K562 (cell line): Measurements from ENCODE around the gene CNR2. TPM values are rescaled to one million over a fixed set of nuclear protein-coding genes. Genes with fewer than 3 reads are reported as not detected.

Source experiments
- ATAC-seq: fragments of 200-7000 bp; cut with Tn5 transposase; 3 replicates; pipeline ENCODE4 v1.9.1; 2020; ENCODE audit warnings: moderate library complexity
- Bru-seq: library from RNA; stranded (reverse); fragments of 400-500 nt; gene quantifications from one replicate; lab custom pipeline; 2021; lab: Mats Ljungman, UMichigan
- BruChase-seq, 2 experiments: library from RNA; stranded (reverse); fragments of 400-500 nt; gene quantifications; one replicate each; lab custom pipeline; 2021; lab: Mats Ljungman, UMichigan
- BruUV-seq: library from RNA; stranded (reverse); fragments of 400-500 nt; replicated peaks from 2 replicates; lab custom pipeline; 2021; lab: Mats Ljungman, UMichigan
- CTCF ChIA-PET: fragments of 300-600 bp; formaldehyde crosslinking; extraction: SDS; loops from one replicate; lab custom pipeline; 2021; ENCODE audit warnings: low intra/inter-chr PET ratio; lab: Yijun Ruan, JAX
- POLR2A ChIA-PET: fragments of 300-600, 350-650 bp; sonication (Branson Sonifier 250); formaldehyde crosslinking; extraction: SDS; loops from one replicate; lab custom pipeline; 2021; ENCODE audit warnings: antibody characterized with exemption, inconsistent platforms; lab: Yijun Ruan, JAX
- DNase-seq, 4 experiments: peaks; one replicate each; pipeline versions ENCODE4 v3.0.0 to v3.0.0-alpha.2; 2011 to 2018; ENCODE audit warnings: low spot score in 3 of 4, mixed read lengths in 3 of 4; ENCODE audit errors: extremely low read depth in 1 of 4
- FAIRE-seq: peaks from 2 replicates; lab custom pipeline; 2011; peaks lifted over from hg19 to GRCh38; lab: Jason Lieb, UNC
- H2AFZ ChIP-seq: 2 replicates; pipeline ENCODE4 v1.6.0; 2011; ENCODE audit warnings: low read depth, low read length, control low read depth, inconsistent platforms
- H3K27ac ChIP-seq: fragments of 200-600 bp; 3 replicates; pipeline ENCODE4 v1.8.0; 2011; ENCODE audit warnings: low read depth, mild to moderate bottlenecking, control low read depth, inconsistent platforms, low read length, moderate library complexity, mixed read lengths; ENCODE audit errors: extremely low read depth
- H3K27me3 ChIP-seq, 2 experiments: fragments of 300-600 bp in 1 of 2; 2 replicates in 1 of 2; 3 replicates in 1 of 2; pipeline versions ENCODE4 v1.6.0 to v1.8.0; 2011; ENCODE audit warnings: inconsistent platforms in 2 of 2, low read length in 2 of 2, mild to moderate bottlenecking in 1 of 2, mixed read lengths in 1 of 2, moderate library complexity in 1 of 2; ENCODE audit not compliant: control insufficient read depth in 2 of 2, insufficient read depth in 2 of 2
- H3K36me3 ChIP-seq: fragments of 300-600 bp; 3 replicates; pipeline ENCODE4 v1.8.0; 2011; ENCODE audit warnings: mild to moderate bottlenecking, low read length, inconsistent platforms; ENCODE audit not compliant: control insufficient read depth, insufficient read depth
- H3K4me1 ChIP-seq, 2 experiments: fragments of 200-600 bp in 1 of 2; replicated peaks in 1 of 2; 2 replicates in 1 of 2; 3 replicates in 1 of 2; pipeline versions ENCODE4 v1.5.1 to v1.8.0; 2011; ENCODE audit warnings: inconsistent platforms in 2 of 2, low read length in 2 of 2, mild to moderate bottlenecking in 1 of 2, mixed read lengths in 1 of 2, moderate library complexity in 1 of 2; ENCODE audit not compliant: control insufficient read depth in 2 of 2, insufficient read depth in 2 of 2
- H3K4me2 ChIP-seq: 2 replicates; pipeline ENCODE4 v1.6.1; 2011; ENCODE audit warnings: low read length, control low read depth, inconsistent platforms, mixed read lengths; ENCODE audit not compliant: insufficient read depth
- H3K4me3 ChIP-seq: fragments of 200-600 bp; sonication (generic), shearing (Covaris generic); 2 replicates; pipeline ENCODE4 v1.5.1; 2016; ENCODE audit warnings: control low read depth, inconsistent platforms
- H3K79me2 ChIP-seq: fragments of 200-600 bp; 3 replicates; pipeline ENCODE4 v1.8.0; 2011; ENCODE audit warnings: low read length, inconsistent platforms; ENCODE audit not compliant: control insufficient read depth, insufficient read depth
- H3K9ac ChIP-seq, 2 experiments: 2 replicates each; pipeline versions ENCODE4 v1.6.0 to v1.6.1; 2011; ENCODE audit warnings: low read depth in 2 of 2, low read length in 2 of 2, control low read depth in 1 of 2, inconsistent platforms in 1 of 2, mild to moderate bottlenecking in 1 of 2, mixed read lengths in 1 of 2; ENCODE audit not compliant: insufficient read depth in 1 of 2
- H3K9me1 ChIP-seq: one replicate; pipeline ENCODE4 v1.6.0; 2011; ENCODE audit warnings: inconsistent platforms, mild to moderate bottlenecking, low read length, moderate library complexity; ENCODE audit not compliant: control insufficient read depth, insufficient read depth
- H3K9me3 ChIP-seq: replicated peaks from 2 replicates; pipeline ENCODE4 v1.5.1; 2011; ENCODE audit warnings: low read depth, low read length, inconsistent platforms; ENCODE audit not compliant: control insufficient read depth, insufficient read depth
- H4K20me1 ChIP-seq: replicated peaks from 2 replicates; pipeline ENCODE4 v1.6.1; 2011; ENCODE audit warnings: low read length, inconsistent platforms, mixed read lengths; ENCODE audit not compliant: control insufficient read depth, insufficient read depth
- BCOR ChIP-seq: fragments of 450-650 bp; IDR thresholded peaks from 2 replicates; pipeline ENCODE4 v1.6.1; 2016
- KDM1A ChIP-seq, 2 experiments: fragments of 450-650 bp; IDR thresholded peaks; 2 replicates each; pipeline ENCODE4 v1.6.1; 2016; ENCODE audit warnings: mild to moderate bottlenecking in 2 of 2
- RBM25 ChIP-seq: fragments of 200-400 bp; formaldehyde crosslinking; IDR thresholded peaks from 2 replicates; pipeline ENCODE4 v1.6.1; 2018; ENCODE audit warnings: low read length, low read depth, moderate library complexity; ENCODE audit not compliant: severe bottlenecking
- SRSF1 ChIP-seq: fragments of 200-400 bp; formaldehyde crosslinking; IDR thresholded peaks from 2 replicates; pipeline ENCODE4 v1.6.1; 2017; ENCODE audit warnings: mild to moderate bottlenecking, low read depth, low read length, moderate library complexity
- WGBS: fragments of 100-300 bp; shearing (Covaris generic); methylation state at CpG from one replicate; pipeline ENCODE4 v1.1.6; 2016; ENCODE audit warnings: low coverage, mixed read lengths; ENCODE audit not compliant: insufficient coverage; ENCODE audit errors: missing lambda C conversion rate; 5-methylcytosine and 5-hydroxymethylcytosine counted together
- in situ Hi-C: fragments of 300-500 bp; cut with MboI; formaldehyde crosslinking; loops from 4 replicates; pipeline ENCODE4 v1.15.0; 2018; ENCODE audit warnings: inconsistent platforms, mixed read lengths
- intact Hi-C: fragments of 100-400 bp; cut with micrococcal nuclease; formaldehyde crosslinking; loops from 2 replicates; pipeline ENCODE4 v1.14.2; 2022
- long read RNA-seq, 3 experiments: library from polyadenylated mRNA in 2 of 3; library from RNA in 1 of 3; unstranded in 2 of 3; stranded (forward) in 1 of 3; transcript quantifications; one replicate each; pipeline ENCODE4 v2.0.0, GENCODE V29; 2019 to 2022
- polyA minus RNA-seq, 3 experiments: library from RNA; depleted of rRNA, polyadenylated mRNA; stranded (reverse); fragments of >200 nt; gene quantifications; 2 replicates each; pipeline ENCODE4 v1.2.3, GENCODE V29; 2011
- polyA plus RNA-seq, 8 experiments: library from polyadenylated mRNA; depleted of rRNA in 4 of 8; stranded (reverse) in 5 of 8; unstranded in 3 of 8; fragments of >200 nt; fragmentation: Nextera tagmentation in 2 of 8; fragmentation: Illumina TruSeq in 1 of 8; extraction: Ambion mirVana in 2 of 8; extraction: Trizol in 1 of 8; gene quantifications; 2 replicates each; pipeline versions ENCODE4 v1.2.1 to v1.2.3, GENCODE V29; 2011 to 2014; ENCODE audit warnings: inconsistent platforms in 1 of 8, missing spikeins in 1 of 8
- total RNA-seq, 7 experiments: library from RNA; depleted of rRNA in 6 of 7; stranded (reverse); fragments of >200 nt in 6 of 7; fragmentation: Illumina TruSeq in 2 of 7; extraction: Trizol in 2 of 7; gene quantifications; 2 replicates each; pipeline versions ENCODE4 v1.2.1 to v1.2.3, GENCODE V29; 2011 to 2021; ENCODE audit warnings: low replicate concordance in 1 of 7

Gene CNR2
- not detected in 2 replicates for total RNA-seq (2011; cell fraction: chromatin; rRNA removed; ENCODE audit: low replicate concordance)
- not detected in 2 replicates for total RNA-seq (2011; cell fraction: nucleolus; rRNA removed)
- total RNA-seq (2011; cell fraction: nucleoplasm; rRNA removed), result 0.07 TPM in 1 of 2 replicates, not detected in the other
- total RNA-seq (2014; rRNA removed), result not detected in 2 replicates
- total RNA-seq (2014; rRNA removed; fragmentation: Illumina TruSeq; extraction: Trizol), result not detected in 2 replicates
- not detected in 2 replicates for total RNA-seq (2015; rRNA removed; fragmentation: Illumina TruSeq; extraction: Trizol)
- not detected in 2 replicates for total RNA-seq (2021)
- polyA plus RNA-seq (2011; rRNA removed), result not detected in 2 replicates
- polyA plus RNA-seq (2011; cell fraction: cytosol; rRNA removed), result not detected in 2 replicates
- not detected in 2 replicates for polyA plus RNA-seq (2011; cell fraction: nucleus; rRNA removed)
- polyA plus RNA-seq (2012), result 0.01 TPM in 1 of 2 replicates, not detected in the other
- not detected in 2 replicates for polyA plus RNA-seq (2014; fragmentation: Illumina TruSeq; extraction: Trizol)
- not detected for polyA plus RNA-seq (2014; fragmentation: Nextera tagmentation; extraction: Ambion mirVana)
- 0.04 TPM in 1 of 2 replicates, not detected in the other for polyA plus RNA-seq (2014; rRNA removed)
- polyA minus RNA-seq (2011; rRNA and poly(A)+ RNA removed), result not detected in 2 replicates
- polyA minus RNA-seq (2011; cell fraction: cytosol; rRNA and poly(A)+ RNA removed), result not detected in 2 replicates
- polyA minus RNA-seq (2011; cell fraction: nucleus; rRNA and poly(A)+ RNA removed), result not detected in 2 replicates
- Bru-seq, nascent RNA, result percentile 11 among the genes with signal in this experiment
- BruChase-seq, experiment 1, labeled RNA remaining after a 2-hour chase, result percentile 16 among the genes with signal in this experiment
- BruChase-seq, experiment 2, labeled RNA remaining after a 6-hour chase, result percentile 15 among the genes with signal in this experiment
- long read RNA-seq, experiment 1, partial matches to known transcripts, result 0 of 1 reads
- long read RNA-seq, experiment 1, other reads (novel, unspliced or antisense), result 1 of 1 reads
- long read RNA-seq, experiment 2, result 0 reads
- long read RNA-seq, experiment 3, result 0 reads

DNA sequence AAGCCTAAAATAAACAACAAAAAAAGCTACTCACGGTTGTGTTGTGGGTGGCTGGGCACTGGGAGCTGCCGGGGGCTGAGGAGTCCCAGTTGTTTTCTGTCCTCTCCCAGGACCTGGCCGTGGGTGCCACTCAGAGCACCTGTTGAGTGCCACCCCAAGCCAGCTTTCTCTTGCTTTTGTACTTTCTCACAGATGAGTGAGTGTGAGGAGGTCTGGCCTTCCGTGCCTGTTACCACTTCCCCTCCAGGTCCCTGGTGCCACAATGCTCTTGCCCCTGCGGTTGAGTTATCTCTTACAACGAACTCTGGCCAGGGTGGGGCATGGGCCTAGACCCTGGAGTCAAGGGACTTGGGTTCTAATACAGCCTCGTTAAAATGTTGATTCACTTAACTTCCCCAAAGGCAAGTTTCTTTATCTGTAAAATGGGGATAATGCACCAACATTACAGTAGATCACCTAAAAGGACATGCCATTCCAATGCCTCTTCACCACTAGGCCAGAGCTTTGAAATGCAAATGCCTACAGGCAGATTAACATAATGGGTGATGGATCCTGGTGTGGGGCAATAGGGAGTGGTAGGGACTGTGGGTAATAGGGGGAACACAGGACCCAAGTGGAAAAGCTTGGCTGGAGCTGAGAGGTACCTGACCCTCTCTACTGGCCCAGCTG lies at the start of gene CNR2:
Gene CNR2, minus strand, starts transcription at position 151 of the 669 bp plus-strand sequence. CDS start 37,745 bp downstream, outside the sequence.
- Histone ChIP-seq H4K20me1 (no peaks in the 10 kb centered on the region), H2AFZ (peak within 1 kb of the TSS; percentile 29), H3K9me3 (no peaks in the 10 kb centered on the region), H3K9ac (no peak within 1 kb of the TSS), H3K4me2 (no peak within 1 kb of the TSS), H3K27me3 (no peaks in the 10 kb centered on the region), H3K4me3 (no peak within 1 kb of the TSS), H3K79me2 (no peaks in the 10 kb centered on the region), H3K9me1 (no peaks in the 10 kb centered on the region), H3K4me1 (peaks cover 40 to 53% of the 10 kb centered on the region in 2 experiments), H3K27ac (peak within 1 kb of the TSS; percentile 6; the same call in 1 of the 3 replicates), H3K36me3 (no peaks in the 10 kb centered on the region)
- POLR2A ChIA-PET, result interaction anchor here (0.6 kb wide), 1 partner anchor 1584 kb away, joined by 4 read pairs; no protein-coding TSS in a partner anchor
- FAIRE-seq (no peak), DNase-seq (no peak), ATAC-seq (no peak)
- CTCF ChIA-PET, result no interaction called here
- intact Hi-C loops (no loop called here), in situ Hi-C loops (no loop called here)
- 58% methylated on average over 7 of the region's 7 CpGs for WGBS
- no peak for TF ChIP-seq SRSF1
- TF ChIP-seq KDM1A (IDR thresholded peaks at IDR 0.05), result peak in 1 of 2 experiments; percentile 39; a peak in 1 of 4 replicates
- TF ChIP-seq BCOR, result peak; percentile 57
- TF ChIP-seq RBM25, result peak; percentile 27
- BruUV-seq, result no TSS peak
